Measurements from ENCODE around the gene DNAJB7.

DNA sequence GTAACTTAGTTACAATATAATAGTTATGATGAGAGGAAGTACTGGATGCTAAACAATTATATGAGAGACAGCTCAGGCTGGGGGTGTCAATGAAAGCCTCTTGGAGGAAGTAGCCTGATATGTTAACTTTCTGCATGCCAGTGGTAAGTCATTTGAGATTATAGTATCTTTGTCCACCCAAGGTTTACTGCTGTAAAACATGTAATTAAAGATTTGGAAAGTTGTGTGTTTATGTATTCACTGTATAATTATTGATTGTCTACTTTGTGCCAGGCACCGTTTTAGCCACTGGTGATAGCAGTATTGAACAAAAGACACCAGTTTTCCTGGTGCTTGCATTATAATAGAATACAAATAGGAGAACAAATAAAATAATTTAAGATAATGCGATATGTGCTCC, 624 bp upstream of the DNAJB7 start:
- TF ChIP-seq, protein P1, sequence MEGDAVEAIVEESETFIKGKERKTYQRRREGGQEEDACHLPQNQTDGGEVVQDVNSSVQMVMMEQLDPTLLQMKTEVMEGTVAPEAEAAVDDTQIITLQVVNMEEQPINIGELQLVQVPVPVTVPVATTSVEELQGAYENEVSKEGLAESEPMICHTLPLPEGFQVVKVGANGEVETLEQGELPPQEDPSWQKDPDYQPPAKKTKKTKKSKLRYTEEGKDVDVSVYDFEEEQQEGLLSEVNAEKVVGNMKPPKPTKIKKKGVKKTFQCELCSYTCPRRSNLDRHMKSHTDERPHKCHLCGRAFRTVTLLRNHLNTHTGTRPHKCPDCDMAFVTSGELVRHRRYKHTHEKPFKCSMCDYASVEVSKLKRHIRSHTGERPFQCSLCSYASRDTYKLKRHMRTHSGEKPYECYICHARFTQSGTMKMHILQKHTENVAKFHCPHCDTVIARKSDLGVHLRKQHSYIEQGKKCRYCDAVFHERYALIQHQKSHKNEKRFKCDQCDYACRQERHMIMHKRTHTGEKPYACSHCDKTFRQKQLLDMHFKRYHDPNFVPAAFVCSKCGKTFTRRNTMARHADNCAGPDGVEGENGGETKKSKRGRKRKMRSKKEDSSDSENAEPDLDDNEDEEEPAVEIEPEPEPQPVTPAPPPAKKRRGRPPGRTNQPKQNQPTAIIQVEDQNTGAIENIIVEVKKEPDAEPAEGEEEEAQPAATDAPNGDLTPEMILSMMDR (IDR thresholded peaks at IDR 0.05): no peak
- TF ChIP-seq EZH2phosphoT487 (IDR thresholded peaks at IDR 0.05): no peak

All from neural progenitor cell (in vitro differentiated cells).